Myocyte (in vitro differentiated cells): Measurements from ENCODE around the gene RRP1. TPM values are rescaled to one million over a fixed set of nuclear protein-coding genes. Genes with fewer than 3 reads are reported as not detected.
"Not testable (repeated sequence)": the region's sequence is repeated elsewhere in the genome, so short reads cannot be mapped to it uniquely, and the experiment has no call there.

ENCODE experiments used
- DNase-seq: peaks from one replicate; pipeline ENCODE4 v3.0.0-alpha.2; 2012; ENCODE audit warnings: low read depth
- total RNA-seq: library from RNA; depleted of rRNA; stranded (reverse); fragments of >200 nt; gene quantifications from 2 replicates; pipeline ENCODE4 v1.2.3, GENCODE V29; 2014

The RRP1 gene
- total RNA-seq, 1 donor from 2014 or later: 22.5 TPM

DNA sequence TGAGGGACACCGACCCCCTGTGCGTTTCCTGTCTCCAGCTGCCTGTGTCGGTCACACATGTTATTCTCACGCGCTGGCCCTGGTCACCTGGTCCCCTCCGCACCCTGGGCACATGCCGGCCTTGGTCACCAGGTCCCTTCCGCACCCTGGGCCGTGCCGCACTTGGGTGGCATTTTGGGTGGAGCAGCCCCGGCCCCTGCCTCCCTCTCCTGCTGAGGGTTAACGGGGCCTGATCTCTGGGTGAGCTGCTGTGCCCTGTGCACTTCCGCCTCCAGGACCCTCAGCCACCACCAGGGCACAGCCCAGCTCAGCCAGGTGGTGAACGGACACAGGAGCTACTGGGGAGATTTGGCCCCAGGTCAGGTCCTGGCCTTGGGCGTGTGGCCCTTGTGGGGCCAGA is 26.6 kb downstream of the RRP1 start:
- DNase-seq: no peak

DNA sequence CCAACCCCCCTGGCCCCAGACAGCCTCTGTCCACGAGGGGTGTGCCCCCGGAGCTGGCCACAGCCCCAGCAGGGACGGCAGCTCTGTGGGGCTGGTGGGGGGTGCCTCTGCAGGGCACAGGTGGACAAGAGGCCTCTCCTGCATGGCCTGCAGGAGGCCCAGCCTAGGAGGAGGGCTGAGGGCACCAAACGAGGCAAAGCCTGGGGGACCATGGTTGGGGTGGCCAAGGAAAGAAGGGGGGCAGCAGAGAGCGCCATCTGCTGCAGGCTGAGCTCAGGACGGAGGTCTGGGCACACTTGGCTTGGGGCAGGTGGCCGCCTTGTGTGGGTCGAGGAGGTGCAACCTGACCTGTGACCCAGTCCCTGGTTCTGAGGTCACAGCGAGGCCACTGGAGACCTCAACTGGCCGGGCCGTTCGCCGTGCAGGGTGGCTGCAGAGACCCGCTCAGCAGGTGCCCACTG is 27.3 kb downstream of the RRP1 start:
- DNase-seq: no peak

DNA sequence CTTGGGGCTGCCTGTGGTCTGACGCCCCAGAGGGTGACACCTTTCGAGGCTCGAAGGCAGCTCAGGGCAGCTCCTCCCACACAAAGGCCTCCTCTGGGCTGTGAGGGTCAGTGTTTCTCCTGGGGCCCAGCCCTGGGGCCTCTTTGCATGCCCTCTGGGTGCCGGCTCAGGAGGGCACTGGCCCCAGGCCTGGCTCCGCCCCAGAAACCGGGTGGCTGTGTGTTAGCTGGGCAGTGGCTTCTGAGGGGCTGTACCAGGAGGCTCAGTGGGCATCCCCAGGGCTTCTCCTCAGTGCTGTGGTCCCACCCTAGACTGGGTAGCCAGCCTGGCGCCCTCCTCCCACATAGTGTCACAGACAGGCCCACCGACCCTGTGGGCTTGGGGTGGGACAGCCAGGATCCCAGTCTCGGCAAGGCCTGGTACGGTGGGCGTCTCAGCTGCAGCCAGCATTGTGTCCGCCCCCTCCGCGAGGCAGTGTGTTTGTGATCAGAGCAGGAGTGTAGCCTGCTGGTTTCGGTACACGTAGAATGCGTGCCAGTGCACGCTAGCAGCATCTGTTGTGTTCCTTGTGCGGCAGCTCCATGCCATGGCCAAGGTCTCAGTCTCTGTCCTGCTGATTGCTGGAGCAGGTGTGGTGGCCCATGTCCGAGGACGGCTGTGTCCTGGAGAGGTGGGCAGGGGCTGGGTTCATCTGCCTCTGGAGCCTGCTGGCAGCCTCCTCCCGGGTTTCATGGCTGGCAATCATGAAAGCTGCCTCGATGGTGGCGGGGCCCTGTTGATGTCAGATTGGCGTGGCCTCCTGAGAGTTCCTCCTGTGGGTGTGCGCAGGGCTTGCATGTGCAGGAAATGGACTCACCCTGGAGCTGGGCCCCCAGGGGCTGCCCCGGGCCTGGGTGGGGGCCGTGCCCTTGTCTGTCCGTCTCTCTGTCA is 28.0 kb downstream of the RRP1 start:
- DNase-seq: no peak

DNA sequence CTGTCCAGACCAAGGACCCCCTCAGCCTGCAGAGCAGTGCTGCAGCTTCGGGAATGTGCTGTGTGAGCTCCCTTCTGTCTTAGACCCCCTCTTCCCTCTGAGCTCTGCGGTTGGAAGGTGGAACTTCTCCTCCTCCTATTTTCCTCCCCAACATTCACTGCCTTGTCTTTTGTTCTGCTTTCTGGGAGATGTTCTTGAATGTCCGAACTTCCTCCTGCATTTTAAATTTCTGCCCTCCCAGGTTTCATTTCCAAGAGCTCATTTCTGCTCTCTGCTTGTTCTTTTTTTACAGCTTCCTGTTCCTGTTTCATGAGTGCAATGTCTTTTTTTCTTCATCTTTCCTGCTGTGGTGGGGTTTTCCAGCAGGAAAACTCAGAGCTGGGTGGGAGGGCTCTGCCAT is 29.3 kb downstream of the RRP1 start:
- DNase-seq: no peak

DNA sequence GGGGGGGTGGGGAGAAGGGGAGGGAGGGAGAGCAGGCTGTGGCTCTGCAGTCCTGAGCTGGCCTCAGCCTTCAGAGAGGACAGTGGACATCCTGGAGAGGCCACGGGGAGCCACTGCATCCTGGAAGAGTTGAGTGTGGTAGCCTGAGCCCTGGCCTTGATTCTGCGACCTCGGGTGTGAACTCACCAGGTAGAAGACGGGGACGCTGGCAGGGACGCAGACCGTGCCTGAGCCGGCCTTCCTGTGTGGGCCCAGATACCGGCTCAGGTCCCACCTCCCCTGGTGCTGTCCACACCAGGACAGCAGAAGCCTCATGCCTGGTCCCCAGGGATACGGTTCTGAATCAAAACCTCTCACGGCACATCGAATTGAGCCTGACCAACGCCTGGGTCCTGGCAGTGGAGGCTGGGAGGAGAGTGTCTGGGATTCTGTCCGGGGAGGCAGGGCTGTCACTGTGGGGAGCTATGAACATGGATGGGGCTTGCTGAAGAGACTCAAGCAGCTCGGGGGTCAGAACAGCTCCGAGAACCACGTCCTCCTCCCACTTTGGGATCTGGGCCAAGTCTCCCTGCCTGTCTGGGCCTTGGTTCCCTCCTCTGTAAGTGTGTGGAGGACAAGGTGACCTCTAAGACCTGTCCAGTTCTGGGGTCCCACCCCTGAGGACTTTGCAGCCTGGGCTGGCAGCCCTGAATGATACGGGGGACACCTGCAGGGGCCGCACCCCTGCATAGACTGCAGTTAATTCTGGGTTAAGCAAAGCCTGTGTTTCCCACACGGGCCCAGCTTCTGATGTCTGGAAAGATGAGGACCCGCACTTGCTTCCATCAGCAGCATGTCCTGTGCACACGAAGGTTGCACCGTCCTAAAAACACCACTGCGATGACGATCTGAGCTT is 30.4 kb downstream of the RRP1 start:
- no peak for DNase-seq

DNA sequence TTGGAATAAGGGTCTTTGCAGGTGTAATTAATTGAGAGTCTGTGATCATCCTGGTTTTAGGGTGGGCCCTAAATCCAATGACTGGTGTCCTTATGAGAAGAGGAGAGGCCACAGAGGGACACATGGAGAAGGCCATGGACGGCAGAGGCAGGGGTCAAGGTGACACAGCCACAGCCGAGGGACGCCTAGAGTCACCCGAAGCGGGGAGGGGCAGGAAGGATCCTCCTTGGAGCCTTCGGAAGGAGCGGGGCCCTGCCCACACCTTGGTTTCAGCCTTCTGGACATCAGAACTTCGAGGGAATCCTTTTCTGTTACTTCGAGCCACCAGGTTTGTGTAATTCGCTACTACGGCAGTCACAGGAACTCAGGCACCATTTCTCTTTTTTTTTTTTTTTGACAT is 31.1 kb downstream of the RRP1 start:
- DNase-seq: no peak

DNA sequence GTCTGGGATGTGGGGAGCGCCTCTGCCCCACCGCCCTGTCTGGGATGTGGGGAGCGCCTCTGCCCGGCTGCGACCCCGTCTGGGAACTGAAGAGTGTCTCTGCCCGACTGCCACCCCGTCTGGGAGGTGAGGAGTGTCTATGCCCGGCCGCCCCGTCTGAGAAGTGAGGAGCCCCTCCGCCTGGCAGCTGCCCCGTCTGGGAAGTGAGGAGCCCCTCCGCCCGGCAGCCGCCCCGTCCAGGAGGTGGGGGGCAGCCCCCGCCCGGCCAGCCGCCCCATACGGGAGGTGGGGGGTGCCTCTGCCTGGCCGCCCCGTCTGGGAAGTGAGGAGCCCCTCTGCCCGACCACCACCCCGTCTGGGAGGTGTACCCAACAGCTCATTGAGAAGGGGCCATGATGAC is 32.8 kb downstream of the RRP1 start:
- DNase-seq: not testable (repeated sequence)

DNA sequence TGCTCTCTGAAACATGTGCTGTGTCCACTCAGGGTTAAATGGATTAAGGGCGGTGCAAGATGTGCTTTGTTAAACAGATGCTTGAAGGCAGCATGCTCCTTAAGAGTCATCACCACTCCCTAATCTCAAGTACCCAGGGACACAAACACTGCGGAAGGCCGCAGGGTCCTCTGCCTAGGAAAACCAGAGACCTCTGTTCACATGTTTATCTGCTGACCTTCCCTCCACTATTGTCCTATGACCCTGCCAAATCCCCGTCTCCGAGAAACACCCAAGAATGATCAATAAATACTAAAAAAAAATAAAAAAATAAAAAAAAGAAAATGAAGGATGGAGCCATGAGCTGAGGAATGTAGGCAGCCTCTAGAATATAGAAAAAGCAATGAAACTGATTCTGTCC is 33.4 kb downstream of the RRP1 start:
- DNase-seq: not testable (repeated sequence)

DNA sequence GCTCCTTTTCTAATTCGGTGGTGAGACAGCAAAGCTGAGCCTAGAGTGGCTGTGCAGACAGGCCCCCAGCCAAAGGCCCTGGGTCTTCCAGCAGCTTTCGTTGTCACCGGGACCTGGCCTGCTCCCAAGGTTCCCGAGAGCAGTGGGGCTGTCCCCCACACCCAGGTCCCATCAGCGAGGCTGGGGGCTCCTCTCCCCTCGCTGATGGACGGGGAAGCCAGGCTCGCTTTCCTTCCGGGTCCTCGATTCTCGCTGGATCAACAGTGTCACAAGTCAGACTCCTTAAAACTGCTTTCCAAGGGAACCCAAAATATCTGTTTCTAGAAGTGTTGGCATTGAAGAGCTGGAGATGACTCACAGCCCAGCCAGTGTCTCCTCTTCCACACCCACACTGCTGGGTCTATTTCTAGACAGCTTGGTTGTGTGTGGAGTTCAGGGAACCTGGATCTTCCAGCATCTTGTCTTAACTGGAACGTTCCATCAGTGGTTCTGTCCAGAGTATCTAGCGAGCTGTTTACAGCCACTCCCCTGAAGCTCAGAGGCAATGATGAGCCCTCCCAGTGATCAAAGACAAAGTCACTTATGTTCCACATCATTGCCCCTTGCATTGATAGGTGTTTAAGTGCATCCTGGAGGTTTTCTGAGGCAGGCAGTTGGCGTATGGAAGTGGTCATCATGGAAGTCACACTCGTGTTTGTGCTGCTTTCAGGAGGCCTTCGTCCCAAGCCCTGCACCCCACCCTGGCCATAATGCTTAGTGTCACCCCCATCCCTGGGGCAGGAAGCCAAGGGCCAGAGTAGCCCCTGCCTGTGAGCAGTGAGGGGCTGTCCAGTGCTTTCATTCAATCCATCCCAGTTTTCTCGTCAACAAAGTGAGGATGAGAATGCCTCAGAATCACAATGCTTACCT is 35.2 kb downstream of the RRP1 start:
- DNase-seq: peak; percentile 66

DNA sequence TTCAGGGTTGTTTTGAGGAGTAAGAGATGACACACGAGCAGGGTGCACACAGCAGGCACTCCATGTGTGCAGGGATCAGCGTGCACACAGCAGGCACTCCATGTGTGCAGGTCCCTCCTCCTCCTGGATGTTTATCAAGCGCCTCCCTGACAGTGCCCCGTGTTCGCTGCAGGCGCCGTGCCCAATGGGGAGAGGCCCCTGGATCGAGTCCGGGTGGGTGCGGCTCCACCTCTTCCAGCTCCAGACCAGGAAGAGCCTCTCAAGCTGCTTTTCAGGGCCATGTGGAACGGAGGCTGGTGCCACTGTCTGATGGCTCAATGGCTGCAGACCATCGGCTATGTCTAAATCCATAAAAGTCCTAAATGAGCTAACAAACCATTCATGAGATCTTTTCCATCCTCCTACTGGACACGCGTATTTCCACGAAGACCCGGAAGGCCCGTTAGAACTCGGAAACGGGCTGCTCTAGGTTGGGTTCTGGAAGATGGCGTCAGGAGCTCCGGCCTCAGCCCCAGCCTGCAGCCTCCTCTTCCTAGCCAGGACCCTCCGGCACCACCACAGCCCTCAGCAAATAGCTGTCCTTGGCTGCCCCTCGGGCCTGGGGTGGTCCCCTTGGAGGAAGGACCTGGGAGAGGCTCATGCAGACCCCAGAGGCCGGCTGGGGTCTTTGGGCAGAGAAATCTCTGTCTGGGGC is 36.0 kb downstream of the RRP1 start:
- no peak for DNase-seq

DNA sequence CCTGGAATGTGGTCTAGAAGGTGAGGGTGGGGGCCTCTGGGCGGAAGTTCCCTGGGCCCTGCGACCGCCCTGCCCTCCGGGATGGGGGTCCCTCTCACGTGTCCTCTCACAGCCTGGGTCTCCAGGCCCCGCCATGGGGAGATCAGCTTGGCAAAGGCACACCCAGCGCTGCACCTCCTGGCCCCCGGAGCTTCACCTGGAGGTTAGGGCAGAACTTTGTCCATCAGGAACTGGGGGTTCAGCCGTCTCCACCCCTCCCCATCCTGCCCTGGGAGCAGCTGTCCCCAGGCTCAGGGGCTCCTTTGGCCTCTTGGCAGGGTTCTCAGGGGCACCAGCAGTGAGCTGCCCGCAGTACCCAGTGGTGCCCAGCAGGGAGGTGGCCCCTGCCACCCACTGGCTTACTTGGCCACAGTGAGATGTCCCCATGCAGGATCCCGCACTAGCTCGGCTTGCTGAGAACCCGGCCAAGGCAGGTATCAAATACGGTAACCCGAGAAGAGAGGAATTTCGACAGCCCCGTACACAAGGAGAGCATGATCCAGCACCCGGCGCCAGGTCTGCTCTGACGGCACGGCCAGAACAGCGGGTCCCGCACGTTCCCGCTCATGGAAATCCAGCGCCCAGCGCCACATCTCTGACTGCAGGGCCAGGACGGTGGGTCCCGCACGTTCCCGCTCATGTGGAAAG is 36.7 kb downstream of the RRP1 start:
- DNase-seq: no peak

DNA sequence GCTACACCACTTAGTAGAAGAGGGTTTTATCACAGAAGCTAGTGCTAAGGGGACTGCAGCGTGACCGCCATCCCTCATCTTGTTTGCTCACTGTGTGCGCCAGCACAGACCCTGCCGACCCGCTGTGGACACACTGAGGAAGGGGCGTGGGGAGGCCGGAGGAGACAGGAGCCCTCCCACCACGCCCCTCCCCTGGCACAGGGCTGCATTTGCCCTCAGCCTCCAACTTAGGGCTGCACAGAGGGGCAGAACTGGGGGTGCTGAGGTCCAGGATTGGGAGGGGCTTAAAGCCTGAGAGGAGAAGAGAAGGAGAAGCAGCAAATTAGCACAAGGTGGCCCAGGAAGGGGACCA is 37.2 kb downstream of the RRP1 start:
- no peak for DNase-seq

DNA sequence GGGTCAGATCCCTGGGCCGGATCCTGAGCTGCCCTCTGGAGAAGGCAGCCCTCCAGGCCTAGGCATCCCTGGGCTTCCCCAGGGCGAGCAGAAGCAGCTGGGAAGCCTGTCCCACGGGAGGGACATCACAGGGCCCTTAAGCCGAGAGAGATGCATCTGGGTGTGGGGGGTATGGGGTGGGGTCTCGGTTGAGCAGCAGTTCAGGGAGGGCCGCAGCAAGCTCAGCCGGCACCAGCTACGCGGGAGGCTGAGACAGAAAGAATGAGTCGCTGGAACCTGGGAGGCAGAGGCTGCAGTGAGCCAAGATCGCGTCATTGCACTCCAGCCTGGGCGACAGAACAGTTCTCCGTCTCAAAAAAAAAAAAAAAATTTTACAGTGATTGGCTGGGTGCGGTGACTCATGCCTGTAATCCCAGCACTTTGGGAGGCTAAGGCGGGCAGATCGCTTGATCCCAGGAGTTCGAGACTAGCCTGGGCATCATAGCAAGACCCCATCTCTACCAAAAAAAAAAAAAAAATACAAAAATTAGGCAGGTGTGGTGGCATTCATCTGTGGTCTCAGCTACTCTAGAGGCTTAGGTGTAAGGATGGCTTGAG is 37.7 kb downstream of the RRP1 start:
- DNase-seq: no peak

DNA sequence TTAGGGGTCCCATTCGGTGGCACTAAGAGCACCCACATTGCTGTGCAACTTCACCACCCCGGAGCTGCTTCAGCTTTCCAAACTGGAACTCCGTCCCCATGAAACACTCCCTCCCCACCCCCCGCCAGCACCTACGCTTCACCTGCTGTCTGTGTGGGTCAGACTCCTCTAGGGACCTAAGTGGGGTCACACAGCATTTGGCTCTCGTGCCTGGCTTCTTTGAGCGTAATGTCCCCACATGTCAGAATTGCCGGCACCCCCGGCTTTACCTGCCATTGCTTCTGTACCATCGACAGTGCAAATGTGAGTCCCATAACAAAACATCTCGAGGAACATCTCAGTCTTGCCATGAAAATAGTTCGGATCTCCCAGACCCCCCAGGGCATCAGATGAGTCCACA is 39.8 kb downstream of the RRP1 start:
- no peak for DNase-seq

DNA sequence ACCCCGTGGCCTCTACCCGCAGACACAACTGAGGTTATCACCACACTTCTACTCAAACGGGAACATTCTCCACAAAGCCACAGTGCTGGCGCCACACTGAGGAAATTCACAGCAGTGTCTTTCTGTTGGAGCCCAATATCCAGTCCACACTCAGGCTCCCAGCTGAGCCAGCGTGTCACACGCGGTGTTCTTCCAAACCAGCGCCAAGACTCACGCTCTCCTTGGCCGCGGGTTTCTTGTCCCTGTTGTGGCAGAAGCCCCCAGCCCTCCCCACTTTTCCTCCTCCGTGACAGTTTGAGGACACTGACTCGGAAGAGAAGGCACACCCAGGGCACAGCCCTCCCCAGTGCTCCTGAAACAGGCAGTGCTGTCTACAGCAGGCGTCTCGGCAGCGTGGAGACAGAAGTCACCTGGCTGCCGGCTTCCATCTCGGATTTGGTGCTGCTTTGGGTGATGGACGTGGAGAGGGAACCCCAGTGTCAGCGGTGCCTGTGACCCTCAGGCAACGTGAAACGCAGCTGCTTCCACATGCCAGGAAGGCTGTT is 40.3 kb downstream of the RRP1 start:
- DNase-seq: no peak

DNA sequence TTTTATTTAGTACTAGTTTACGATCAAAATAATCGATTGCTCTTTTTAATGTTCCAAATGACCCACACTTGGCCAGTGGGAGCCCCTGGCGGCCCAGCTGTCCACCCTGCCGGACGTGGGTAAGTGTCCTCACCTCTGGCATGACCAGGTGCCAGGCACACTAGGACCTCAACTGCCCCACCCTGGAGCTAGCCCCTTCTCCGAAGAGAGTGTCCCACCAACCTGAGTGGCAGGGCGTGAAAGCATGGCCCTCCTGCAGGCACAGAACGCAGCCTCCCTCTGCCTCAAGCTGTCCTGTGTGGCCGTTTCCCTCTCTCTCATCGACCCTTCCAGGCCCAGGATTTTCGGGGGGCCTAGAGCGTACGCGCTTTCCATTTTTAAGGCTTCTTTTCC is 42.8 kb downstream of the RRP1 start:
- DNase-seq: no peak

DNA sequence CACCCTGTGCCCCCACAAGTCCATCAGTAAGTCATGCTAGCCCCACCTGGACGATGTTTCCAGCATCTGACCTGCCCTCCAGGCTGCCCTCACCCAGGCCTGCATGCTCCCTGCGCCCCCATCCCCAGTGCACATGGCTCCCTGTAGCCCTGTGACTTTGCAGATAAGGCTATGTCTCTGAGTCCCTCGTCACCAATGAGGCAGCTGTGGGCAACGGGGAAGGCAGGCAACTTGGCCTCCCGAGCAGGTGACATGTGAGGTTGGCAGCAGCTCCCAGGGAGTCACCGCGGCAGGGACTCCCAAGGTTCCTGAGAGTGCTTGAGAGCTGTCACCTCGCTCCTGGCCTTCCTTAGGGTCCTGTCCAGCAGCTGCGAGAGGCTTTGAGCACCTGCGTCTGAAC is 43.3 kb downstream of the RRP1 start:
- no peak for DNase-seq

DNA sequence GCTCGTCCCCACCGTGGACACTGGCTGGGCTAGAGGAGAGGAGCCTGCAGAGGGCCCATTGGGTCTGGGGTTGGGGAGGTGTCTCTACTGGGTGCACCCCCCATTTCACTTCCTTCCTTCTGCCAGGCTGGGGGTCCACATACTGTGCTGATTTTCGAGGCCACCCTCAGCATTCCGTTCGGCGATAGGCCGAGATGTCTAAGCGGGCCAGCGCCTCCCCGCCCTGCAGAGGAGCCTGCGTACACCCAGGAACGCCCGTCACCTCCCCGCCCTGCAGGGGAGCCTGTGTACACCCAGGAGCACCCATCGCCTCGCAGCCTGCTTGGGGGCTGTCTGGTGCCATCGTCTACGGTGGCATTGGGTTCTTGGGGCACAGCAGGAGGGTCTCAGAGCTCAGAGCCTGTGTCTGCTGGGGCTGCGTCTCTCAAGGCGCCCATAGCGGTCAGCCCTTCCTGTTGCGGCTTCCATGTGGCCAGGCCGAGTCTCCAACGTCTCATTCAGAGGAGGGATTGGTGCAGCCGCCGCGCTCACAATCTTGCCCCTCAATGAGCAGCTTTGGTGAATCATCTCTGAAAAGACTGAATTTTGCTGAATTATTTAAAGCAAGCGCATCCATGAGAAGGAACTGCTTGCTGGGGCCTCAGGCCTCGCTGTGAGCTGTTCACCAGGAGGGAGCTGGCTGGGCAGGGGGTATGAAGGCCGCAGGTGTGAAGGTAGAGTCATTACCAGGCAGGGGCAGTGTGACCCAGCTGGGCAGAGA is 44.9 kb downstream of the RRP1 start:
- no peak for DNase-seq

DNA sequence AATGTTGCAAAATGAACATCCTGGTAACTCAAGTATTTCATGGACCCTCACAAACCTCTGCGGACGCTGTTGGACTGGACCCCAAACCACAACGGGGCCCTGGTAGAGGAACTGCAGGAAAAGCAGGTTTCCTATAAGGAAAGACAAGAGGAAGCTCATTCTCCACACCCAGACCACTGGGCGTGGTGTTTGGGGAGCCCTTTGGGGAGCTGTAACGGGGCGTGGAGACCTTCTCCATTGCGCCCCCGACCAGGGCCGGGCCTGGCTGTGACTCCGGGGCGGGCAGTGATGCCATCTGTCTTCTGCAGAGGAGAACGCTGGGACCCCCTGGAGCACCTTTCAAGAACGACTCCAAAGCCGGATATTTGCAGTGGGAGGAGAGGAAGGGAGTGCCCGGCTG is 45.7 kb downstream of the RRP1 start:
- no peak for DNase-seq
